Neural progenitor cell (in vitro differentiated cells): Measurements from ENCODE around the gene IQCK.

Experiments used
- EZH2phosphoT487 ChIP-seq: fragments of 200-600 bp; sonication (generic); IDR thresholded peaks from 2 replicates; pipeline ENCODE4 v1.6.1; 2017; ENCODE audit warnings: antibody characterized with exemption
- TF ChIP-seq, protein P1 (sequence below): fragments of 200-600 bp; sonication (generic); IDR thresholded peaks from 2 replicates; pipeline ENCODE4 v1.5.1; 2017; ENCODE audit warnings: antibody characterized with exemption, mild to moderate bottlenecking

- TF ChIP-seq, protein P1, sequence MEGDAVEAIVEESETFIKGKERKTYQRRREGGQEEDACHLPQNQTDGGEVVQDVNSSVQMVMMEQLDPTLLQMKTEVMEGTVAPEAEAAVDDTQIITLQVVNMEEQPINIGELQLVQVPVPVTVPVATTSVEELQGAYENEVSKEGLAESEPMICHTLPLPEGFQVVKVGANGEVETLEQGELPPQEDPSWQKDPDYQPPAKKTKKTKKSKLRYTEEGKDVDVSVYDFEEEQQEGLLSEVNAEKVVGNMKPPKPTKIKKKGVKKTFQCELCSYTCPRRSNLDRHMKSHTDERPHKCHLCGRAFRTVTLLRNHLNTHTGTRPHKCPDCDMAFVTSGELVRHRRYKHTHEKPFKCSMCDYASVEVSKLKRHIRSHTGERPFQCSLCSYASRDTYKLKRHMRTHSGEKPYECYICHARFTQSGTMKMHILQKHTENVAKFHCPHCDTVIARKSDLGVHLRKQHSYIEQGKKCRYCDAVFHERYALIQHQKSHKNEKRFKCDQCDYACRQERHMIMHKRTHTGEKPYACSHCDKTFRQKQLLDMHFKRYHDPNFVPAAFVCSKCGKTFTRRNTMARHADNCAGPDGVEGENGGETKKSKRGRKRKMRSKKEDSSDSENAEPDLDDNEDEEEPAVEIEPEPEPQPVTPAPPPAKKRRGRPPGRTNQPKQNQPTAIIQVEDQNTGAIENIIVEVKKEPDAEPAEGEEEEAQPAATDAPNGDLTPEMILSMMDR, result no peak
- no peak for TF ChIP-seq EZH2phosphoT487
Measured at GRCh38 chr16:19844945-19845641, 127.0 kb downstream of the IQCK start.
